PC-9 (cell line): ENCODE results near the gene SLC25A42.

Experiments used
- CTCF ChIP-seq: fragments of 200-600 bp; sonication (generic); conservative IDR thresholded peaks from 2 replicates; pipeline ENCODE4 v1.6.1; 2017; ENCODE audit warnings: mixed run types, antibody characterized with exemption, mild to moderate bottlenecking, moderate library complexity
- EZH2 ChIP-seq: fragments of 200-600 bp; sonication (generic); IDR thresholded peaks from 2 replicates; pipeline ENCODE4 v1.8.0; 2017; ENCODE audit warnings: antibody characterized with exemption, low read depth

GRCh38 chr19:19021115-19021514 lies 42.7 kb upstream of the SLC25A42 start:
- TF ChIP-seq CTCF (no peak), EZH2 (no peak)
